ENCODE data around the gene ELOVL6. TPM values are rescaled to one million over a fixed set of nuclear protein-coding genes. Genes with fewer than 3 reads are reported as not detected.

The ELOVL6 gene
- total RNA-seq, 1 experiment from 2014 or later: 38.7 TPM

DNA sequence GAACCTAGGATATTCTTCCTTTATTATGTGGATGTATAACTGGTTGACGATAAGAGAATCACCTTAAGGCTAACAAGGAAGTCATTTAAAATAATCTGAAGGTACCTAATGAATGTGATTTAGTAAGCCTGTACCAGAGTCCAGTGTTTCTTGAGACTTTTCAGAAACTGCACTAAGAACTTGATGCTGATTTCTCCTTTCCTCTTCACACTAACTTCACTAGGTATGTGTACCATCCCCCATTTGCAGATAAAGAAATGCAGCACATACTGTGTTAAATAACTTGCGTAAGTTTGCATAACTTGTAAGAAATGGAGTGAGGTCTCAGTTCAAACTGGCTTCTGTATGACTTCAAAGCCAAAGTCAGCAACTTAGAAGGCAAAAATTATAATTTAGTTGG lies 63.3 kb downstream of the ELOVL6 start:
- intact Hi-C loops (cut with micrococcal nuclease): no loop called here
- CTCF ChIA-PET: no interaction called here

More for the DNA sequence above, 63.3 kb downstream of the ELOVL6 start:
- RAD21 ChIA-PET (ENCODE audit: low non-redundant PET in 1 of 2, low total read pairs in 2 of 2, uncharacterized antibody in 2 of 2, unreplicated experiment in 2 of 2): no interaction called here
- no peaks in the 10 kb centered on the region for H3K27me3 ChIP-seq (ENCODE audit: insufficient read depth, low read length)
- H3K4me1 ChIP-seq (ENCODE audit: control insufficient read depth in 1 of 2, insufficient read depth in 2 of 2, low read length in 2 of 2): no peaks in the 10 kb centered on the region
- H3K36me3 ChIP-seq (ENCODE audit: control insufficient read depth in 1 of 2, insufficient read depth in 2 of 2, low read length in 2 of 2): no peaks in the 10 kb centered on the region
- H2AFZ ChIP-seq (ENCODE audit: low read depth, low read length, poor library complexity, severe bottlenecking): no peak overlapping the region
- no peak overlapping the region for H3K9ac ChIP-seq (ENCODE audit: low read length)
- ATAC-seq: no peak
- H3K27ac ChIP-seq (ENCODE audit: low read depth, low read length): no peak overlapping the region
- H3K4me3 ChIP-seq (replicated peaks in 1 of 2; ENCODE audit: low read depth in 1 of 2, low read length in 2 of 2): no peak overlapping the region
- H4K20me1 ChIP-seq (ENCODE audit: insufficient read depth): no peaks in the 10 kb centered on the region
- POLR2A ChIA-PET: no interaction called here
- H3K9me3 ChIP-seq (ENCODE audit: control insufficient read depth in 1 of 2, insufficient read depth in 1 of 2, low read depth in 1 of 2, low read length in 2 of 2): no peaks in the 10 kb centered on the region
- no TSS peak for BruUV-seq (replicated peaks)
- DNase-seq (ENCODE audit: low read depth, low spot score): no peak
- H3K4me2 ChIP-seq (ENCODE audit: low read length): no peak overlapping the region
- no peak for TF ChIP-seq EZH2 (IDR thresholded peaks at IDR 0.05)
- no peak for TF ChIP-seq SRF (IDR thresholded peaks at IDR 0.05; ENCODE audit: low read depth)
- no peak for TF ChIP-seq EGR1 (IDR thresholded peaks at IDR 0.05; ENCODE audit: low read depth)
- no peak for TF ChIP-seq JUND (IDR thresholded peaks at IDR 0.05)
- TF ChIP-seq YY1 (IDR thresholded peaks at IDR 0.05; ENCODE audit: extremely low read depth, insufficient replicate concordance, low read depth, low read length): no peak
- TF ChIP-seq, protein P1, sequence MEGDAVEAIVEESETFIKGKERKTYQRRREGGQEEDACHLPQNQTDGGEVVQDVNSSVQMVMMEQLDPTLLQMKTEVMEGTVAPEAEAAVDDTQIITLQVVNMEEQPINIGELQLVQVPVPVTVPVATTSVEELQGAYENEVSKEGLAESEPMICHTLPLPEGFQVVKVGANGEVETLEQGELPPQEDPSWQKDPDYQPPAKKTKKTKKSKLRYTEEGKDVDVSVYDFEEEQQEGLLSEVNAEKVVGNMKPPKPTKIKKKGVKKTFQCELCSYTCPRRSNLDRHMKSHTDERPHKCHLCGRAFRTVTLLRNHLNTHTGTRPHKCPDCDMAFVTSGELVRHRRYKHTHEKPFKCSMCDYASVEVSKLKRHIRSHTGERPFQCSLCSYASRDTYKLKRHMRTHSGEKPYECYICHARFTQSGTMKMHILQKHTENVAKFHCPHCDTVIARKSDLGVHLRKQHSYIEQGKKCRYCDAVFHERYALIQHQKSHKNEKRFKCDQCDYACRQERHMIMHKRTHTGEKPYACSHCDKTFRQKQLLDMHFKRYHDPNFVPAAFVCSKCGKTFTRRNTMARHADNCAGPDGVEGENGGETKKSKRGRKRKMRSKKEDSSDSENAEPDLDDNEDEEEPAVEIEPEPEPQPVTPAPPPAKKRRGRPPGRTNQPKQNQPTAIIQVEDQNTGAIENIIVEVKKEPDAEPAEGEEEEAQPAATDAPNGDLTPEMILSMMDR (IDR thresholded peaks at IDR 0.05 in 2 of 3, conservative IDR thresholded peaks at IDR 0.05 in 1 of 3; ENCODE audit: borderline replicate concordance in 1 of 3, insufficient read depth in 1 of 3, low read depth in 2 of 3, low read length in 2 of 3): no peak
- no peak for TF ChIP-seq CBX3 (IDR thresholded peaks at IDR 0.05; ENCODE audit: low read depth)
- TF ChIP-seq, protein P2, sequence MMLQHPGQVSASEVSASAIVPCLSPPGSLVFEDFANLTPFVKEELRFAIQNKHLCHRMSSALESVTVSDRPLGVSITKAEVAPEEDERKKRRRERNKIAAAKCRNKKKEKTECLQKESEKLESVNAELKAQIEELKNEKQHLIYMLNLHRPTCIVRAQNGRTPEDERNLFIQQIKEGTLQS (IDR thresholded peaks at IDR 0.05): no peak
- no peak for TF ChIP-seq SIN3A (IDR thresholded peaks at IDR 0.05; ENCODE audit: low read depth)
- TF ChIP-seq TCF7L2 (IDR thresholded peaks at IDR 0.05; ENCODE audit: borderline replicate concordance, extremely low read depth, insufficient read depth, insufficient read length): no peak
- no peak for TF ChIP-seq EZH2phosphoT487 (IDR thresholded peaks at IDR 0.05; ENCODE audit: borderline replicate concordance)
- TF ChIP-seq ZNF274 (IDR thresholded peaks at IDR 0.05; ENCODE audit: low read depth, low read length): no peak
- TF ChIP-seq CEBPB (IDR thresholded peaks at IDR 0.05; ENCODE audit: low read depth): no peak
- TF ChIP-seq POLR2A (IDR thresholded peaks at IDR 0.05; ENCODE audit: borderline replicate concordance, extremely low read depth, insufficient read depth, insufficient read length): no peak
- no peak for TF ChIP-seq POLR2AphosphoS5 (IDR thresholded peaks at IDR 0.05; ENCODE audit: low read depth, low read length)
- TF ChIP-seq SP1 (IDR thresholded peaks at IDR 0.05; ENCODE audit: low read depth): no peak
- no peak for TF ChIP-seq ZFX (IDR thresholded peaks at IDR 0.05)
- H3K79me2 ChIP-seq (ENCODE audit: insufficient read depth, low read length): no peaks in the 10 kb centered on the region
- H3K9me2 ChIP-seq (ENCODE audit: insufficient read depth): no peaks in the 10 kb centered on the region
